Epithelial cell of esophagus (primary cell): ENCODE measurements around the gene KDM4C.

Source experiments
- DNase-seq: peaks from one replicate; pipeline ENCODE4 v3.0.0; 2010; ENCODE audit warnings: low read depth
- H3K4me3 ChIP-seq: 2 replicates; pipeline ENCODE4 v1.5.1; 2011; ENCODE audit warnings: mild to moderate bottlenecking, low read length, control low read depth
- TF ChIP-seq, protein P1 (sequence below): IDR thresholded peaks from 2 replicates; pipeline ENCODE4 v1.5.1; 2011; ENCODE audit warnings: low read depth, mild to moderate bottlenecking, low read length, control low read depth, inconsistent platforms; ENCODE audit not compliant: insufficient read depth; ENCODE audit errors: missing control alignments

The KDM4C gene

DNA sequence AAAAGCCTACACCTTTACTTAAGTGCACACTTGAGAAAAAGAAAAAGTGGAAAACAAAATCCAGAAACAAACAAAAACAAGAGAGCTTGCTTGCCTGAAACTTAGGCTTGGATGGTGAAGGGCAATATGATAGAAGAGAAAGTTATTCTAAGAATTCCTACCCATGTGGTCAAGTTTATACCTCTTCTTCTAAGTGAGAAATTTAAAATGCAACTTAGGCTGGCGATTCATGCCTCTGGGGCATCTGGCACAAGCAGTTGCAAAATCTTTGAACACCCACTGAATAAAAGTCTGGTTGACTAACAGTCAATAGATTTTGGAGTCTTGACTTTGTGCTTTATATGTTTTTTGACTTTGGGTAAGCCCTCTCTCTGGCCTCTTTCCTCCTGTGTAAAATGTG lies 239.6 kb downstream of the KDM4C start:
- H3K4me3 ChIP-seq, result no peak overlapping the region
- TF ChIP-seq, protein P1, sequence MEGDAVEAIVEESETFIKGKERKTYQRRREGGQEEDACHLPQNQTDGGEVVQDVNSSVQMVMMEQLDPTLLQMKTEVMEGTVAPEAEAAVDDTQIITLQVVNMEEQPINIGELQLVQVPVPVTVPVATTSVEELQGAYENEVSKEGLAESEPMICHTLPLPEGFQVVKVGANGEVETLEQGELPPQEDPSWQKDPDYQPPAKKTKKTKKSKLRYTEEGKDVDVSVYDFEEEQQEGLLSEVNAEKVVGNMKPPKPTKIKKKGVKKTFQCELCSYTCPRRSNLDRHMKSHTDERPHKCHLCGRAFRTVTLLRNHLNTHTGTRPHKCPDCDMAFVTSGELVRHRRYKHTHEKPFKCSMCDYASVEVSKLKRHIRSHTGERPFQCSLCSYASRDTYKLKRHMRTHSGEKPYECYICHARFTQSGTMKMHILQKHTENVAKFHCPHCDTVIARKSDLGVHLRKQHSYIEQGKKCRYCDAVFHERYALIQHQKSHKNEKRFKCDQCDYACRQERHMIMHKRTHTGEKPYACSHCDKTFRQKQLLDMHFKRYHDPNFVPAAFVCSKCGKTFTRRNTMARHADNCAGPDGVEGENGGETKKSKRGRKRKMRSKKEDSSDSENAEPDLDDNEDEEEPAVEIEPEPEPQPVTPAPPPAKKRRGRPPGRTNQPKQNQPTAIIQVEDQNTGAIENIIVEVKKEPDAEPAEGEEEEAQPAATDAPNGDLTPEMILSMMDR, result no peak
- DNase-seq, result no peak

DNA sequence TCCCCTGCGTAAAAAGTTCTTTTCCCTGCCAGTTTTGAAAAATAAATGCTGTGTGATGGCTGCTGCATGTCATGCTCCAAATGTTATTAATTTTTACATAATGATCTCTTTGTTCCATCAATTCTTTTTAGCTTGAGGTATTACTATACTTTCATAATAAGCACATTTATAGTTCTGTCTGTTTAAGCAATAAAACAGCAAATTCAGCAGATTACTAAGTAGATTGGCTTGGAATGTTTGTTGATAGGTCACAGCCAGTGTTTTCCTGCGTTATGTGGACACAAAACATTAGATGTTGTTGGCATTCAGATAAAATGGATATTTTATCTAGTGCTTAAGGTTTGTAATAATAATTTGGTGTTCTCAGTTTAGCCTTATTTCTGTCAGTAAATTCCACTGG lies 242.0 kb downstream of the KDM4C start:
- TF ChIP-seq, protein P1, result no peak

DNA sequence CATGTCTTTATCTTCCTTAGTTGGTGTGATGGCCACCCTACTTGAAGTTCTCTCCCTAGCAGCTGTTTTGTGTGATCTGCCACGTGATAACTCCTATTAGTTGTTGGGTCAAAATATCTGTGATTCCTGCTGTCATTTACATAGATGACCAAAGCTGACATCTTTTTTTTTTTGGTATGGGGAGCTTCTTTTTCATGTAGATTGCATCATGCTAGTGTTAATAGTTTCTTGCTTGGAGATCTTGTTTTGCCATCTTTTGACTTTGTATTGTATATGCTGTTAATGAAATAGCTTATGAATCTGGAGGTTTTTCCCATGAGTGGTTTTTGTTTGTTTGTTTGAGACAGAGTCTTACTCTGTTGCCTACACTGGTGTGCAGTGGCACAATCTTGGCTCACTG lies 243.8 kb downstream of the KDM4C start:
- DNase-seq, result no peak
- no peak overlapping the region for H3K4me3 ChIP-seq
- TF ChIP-seq, protein P1, result no peak

More for the DNA sequence above, 242.0 kb downstream of the KDM4C start:
- H3K4me3 ChIP-seq, result no peak overlapping the region
- no peak for DNase-seq

DNA sequence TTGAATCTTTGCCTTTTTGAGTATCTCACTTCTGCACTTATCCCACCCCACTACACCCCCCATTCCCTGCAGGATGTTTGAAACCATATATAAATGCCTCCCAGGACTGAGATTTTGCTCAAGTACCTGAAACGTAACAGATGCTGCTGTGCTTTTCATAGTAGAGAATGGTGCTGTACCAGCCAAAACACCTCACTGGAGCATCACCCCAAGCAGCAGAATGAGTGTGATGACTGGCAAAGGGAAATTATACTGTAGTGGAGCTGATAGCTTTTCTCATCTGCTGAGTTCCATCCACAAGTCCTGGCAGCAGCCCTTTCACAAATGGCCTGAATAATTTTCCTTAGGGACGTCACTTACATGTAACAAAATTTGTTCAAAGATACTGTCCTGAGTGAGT lies 246.1 kb downstream of the KDM4C start:
- H3K4me3 ChIP-seq, result no peak overlapping the region
- TF ChIP-seq, protein P1, result no peak
- DNase-seq, result no peak

DNA sequence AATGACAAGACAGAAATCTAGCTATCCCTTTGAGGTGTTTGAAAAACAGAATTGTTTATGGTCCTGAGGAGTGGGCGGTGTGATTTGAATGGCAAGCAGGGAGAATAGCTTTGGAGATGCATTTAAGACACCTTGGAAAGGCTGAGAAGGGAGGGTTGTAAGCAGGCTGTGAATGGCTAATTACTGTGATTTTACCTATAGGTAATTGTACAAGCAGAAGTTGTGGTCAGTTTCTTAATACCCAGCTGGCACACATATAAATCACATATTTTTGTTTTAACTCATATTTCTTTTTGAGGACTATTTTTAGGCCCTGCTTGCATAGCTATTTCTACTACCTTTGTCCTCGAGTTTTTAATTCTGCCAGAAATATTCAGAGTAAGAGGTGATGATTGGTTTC lies 248.6 kb downstream of the KDM4C start:
- DNase-seq, result no peak
- TF ChIP-seq, protein P1, result no peak

DNA sequence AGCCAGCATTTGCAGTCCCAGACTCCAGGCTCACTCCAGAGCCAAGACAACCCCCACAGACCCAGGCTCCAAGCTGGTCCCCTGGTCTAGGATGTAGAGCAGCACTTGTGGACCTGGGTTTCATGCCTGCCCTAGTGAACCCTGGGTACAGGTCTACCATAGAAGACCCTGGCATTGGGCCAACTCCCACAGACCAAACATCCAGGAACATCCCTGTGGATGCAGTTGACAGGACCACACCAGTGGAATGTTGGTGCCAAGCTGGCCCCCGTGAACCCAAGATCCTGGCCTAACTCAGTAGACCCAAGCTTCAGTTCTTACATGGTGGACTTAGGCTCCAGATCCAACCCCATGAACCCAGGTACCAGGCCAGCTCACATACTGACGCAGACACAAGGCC lies 250.6 kb downstream of the KDM4C start:
- TF ChIP-seq, protein P1, result no peak
- DNase-seq, result no peak
- H3K4me3 ChIP-seq, result no peak overlapping the region

More for the DNA sequence above, 248.6 kb downstream of the KDM4C start:
- no peak overlapping the region for H3K4me3 ChIP-seq

DNA sequence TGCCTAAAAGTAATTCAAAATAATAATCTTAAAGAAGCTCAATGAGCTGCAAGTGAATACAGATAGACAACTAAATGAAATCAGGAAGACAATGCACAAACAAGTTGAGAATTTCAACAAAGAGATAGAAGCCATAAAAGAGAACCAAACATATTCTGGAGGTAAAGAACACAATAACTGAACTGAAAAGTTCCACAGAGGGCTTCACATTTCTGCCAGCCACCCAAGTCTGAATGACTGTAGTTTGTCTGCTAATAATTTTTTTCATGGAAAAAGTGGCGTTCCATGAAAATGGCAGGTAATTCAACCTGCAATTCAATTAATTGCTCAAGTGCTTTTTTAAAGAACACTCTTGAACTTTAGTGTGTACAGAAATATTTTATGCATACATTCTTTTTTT lies 251.3 kb downstream of the KDM4C start:
- TF ChIP-seq, protein P1, result no peak
- no peak overlapping the region for H3K4me3 ChIP-seq
- DNase-seq, result no peak
